ENCODE measurements around the gene LAMA2.

DNA sequence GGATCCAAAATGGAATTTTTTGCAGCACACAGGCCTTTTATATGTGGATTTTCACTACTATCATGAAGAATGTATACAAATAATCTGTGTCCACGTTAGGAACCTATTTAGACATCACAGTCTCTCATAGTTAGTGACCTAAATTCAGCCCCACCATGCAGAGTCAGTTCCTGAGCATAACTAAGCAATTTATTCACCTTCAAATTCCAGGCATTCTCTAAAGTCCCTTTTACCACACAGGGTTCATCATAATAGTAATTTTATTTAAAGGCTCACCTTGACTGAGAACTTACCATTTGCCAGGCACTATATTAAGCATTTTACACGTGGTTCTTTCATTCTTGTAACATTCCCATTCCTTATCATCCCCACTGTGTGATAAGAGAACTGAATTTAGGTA is 473.2 kb downstream of the LAMA2 start:
- TF ChIP-seq ZNF274 (IDR thresholded peaks at IDR 0.05; ENCODE audit: low read depth, low read length) (no peak), YY1 (IDR thresholded peaks at IDR 0.05; ENCODE audit: insufficient read depth, insufficient read length) (no peak), SUZ12 (IDR thresholded peaks at IDR 0.05; ENCODE audit: extremely low read depth, insufficient read depth, insufficient read length) (no peak)

Data from NT2/D1 (cell line).